SHP77 (cell line): ENCODE measurements around the gene GPER1.

Source experiments
- DNase-seq, 2 experiments: peaks; one replicate each; lab custom pipeline; 2025; lab: John Stamatoyannopoulos, UW

Gene GPER1

DNA sequence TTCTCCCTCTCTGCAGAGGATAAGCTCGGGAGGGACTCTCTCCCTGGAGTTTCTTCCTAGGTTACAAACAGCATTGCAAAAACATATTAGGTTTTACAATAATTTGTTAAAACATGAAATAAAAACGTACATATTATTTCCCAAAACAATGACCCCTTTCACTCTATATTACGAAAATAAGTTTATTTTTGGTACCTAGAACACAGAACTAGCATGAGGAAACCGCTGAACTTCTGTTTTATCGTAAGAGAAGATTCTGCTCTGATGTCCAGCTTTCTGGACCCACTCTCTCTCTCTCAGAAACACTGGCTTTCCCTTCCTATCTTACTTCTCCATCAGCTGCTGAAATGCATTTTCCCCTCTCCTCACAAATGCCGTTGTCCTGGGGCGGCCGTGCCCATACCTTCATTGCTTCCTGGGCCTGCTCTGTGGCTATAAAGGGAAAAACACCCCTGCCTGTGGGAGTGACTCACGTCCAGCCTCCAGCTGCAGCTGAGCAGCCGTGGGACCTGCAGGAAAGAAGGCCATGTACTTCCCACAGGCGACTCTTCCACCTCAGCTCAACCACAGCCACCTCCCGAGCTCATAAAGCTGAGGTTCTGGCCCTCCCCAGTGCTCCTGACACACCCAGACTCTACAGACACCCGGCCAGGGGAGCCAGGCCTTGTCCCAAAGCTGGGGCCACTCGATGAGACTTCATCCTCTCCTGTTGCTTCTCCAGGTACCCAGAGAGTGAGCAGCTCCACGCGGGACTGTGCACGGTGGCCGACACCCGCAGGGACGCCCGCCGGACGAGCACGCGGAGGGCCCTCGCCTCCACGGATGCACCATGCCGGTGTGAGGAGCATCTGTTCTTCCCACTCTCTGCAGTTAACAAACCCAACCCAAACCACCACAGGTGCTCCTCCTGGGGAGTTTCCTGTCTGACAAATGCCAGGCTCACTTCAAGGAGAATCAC, 3.1 kb downstream of the GPER1 start:
- DNase-seq: no peak

DNA sequence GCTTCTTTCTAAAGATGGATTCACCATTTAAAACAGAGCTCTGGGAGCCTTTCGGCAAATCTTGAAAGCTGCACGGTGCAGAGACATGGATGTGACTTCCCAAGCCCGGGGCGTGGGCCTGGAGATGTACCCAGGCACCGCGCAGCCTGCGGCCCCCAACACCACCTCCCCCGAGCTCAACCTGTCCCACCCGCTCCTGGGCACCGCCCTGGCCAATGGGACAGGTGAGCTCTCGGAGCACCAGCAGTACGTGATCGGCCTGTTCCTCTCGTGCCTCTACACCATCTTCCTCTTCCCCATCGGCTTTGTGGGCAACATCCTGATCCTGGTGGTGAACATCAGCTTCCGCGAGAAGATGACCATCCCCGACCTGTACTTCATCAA, 3.7 kb downstream of the GPER1 start:
- DNase-seq: no peak

DNA sequence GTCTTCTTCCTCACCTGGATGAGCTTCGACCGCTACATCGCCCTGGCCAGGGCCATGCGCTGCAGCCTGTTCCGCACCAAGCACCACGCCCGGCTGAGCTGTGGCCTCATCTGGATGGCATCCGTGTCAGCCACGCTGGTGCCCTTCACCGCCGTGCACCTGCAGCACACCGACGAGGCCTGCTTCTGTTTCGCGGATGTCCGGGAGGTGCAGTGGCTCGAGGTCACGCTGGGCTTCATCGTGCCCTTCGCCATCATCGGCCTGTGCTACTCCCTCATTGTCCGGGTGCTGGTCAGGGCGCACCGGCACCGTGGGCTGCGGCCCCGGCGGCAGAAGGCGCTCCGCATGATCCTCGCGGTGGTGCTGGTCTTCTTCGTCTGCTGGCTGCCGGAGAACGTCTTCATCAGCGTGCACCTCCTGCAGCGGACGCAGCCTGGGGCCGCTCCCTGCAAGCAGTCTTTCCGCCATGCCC, 4.3 kb downstream of the GPER1 start:
- no peak for DNase-seq

DNA sequence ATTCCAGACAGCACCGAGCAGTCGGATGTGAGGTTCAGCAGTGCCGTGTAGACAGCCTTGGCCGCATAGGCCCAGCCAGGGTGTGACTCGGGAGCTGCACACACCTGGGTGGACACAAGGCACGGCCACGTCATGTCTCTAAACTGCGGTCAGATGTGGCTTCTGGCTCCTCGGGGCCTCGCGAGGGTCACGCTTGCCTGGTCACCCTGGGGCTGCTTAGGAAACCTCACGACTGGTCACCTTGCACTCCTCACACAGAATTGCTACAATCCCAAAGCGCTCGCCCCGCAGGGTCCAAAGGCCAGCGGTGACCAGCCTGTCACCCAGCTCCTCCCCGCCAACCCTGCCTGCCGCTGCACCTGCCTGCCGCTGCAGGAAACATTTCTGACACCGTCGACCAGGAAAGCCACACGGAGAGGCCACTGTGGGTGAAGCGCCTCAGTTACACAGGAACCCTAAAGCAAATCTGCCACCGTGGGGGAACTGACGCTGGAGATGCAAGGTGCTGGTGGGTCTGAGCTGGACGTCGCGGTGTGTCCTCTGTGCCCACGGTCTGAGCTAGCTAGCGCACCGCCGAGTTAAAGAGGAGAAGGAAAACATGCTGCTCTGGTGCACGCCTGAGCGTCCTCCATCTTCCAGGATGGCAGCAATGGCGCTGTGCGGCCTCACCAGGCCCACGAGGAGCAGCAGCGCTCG, 5.0 kb downstream of the GPER1 start:
- DNase-seq: no peak

DNA sequence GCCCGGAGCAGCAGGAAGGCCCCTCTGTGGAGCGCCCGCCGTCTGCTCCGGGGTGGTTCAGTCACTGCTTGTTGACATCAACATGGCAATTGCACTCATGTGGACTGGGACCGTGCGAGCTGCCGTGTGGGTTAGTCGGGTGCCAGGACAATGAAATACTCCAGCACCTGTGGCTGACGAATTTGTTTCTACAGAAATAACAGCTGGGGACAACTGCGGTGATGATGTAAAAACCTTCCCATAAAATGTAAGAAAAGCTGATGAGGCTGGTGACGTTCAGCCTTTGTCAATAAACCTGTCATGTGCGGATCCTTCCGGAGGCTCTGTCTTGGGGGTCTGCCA, 5.6 kb downstream of the GPER1 start:
- DNase-seq: no peak

DNA sequence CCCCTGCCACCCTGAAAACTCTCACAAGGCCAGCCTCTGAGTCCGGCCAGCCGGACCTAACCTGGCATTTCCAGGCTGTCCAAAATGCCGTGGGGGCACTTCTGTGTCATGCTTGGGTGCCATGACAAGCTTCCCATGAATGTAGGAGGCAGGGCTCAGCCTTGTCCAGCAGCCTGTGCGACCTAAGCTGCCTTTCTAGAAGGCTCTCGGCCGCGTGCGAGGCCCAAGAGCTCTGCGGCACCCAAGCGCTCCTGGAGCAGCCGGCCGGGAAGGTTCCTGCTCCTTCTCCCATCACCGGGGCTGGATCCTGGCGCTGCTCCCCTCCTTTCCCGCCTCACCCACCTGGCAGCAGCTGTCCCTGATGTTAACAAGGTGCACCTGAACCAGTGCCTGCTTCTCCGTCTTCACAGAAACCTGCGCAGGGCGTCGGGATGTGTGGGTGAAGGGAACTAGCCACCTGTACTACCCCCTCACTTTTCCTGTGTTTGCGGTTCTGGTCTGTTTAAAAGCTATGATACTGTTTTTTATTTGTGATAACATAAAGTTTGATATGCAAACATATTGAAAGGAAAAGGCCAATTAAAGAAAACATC, 6.1 kb downstream of the GPER1 start:
- DNase-seq: no peak

DNA sequence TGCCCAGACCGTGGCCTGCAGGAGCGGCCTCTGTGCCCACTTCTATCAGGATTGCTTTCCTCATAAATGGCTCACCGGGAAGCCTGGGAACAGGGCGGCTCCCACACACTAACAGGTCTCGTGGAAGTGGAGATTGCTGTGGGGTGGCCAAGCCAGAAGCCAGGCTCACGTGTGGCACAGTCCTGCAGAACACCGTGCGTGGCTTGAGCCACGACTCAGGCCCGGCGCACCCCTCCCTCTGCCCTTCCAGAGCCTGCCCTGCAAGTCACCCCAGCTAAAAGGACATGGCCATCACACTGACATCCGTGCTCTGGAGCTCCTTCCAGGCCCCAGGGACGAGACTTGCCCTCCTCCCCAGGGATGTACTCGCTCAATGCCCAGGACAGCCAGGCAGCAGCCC, 7.0 kb downstream of the GPER1 start:
- DNase-seq: no peak

DNA sequence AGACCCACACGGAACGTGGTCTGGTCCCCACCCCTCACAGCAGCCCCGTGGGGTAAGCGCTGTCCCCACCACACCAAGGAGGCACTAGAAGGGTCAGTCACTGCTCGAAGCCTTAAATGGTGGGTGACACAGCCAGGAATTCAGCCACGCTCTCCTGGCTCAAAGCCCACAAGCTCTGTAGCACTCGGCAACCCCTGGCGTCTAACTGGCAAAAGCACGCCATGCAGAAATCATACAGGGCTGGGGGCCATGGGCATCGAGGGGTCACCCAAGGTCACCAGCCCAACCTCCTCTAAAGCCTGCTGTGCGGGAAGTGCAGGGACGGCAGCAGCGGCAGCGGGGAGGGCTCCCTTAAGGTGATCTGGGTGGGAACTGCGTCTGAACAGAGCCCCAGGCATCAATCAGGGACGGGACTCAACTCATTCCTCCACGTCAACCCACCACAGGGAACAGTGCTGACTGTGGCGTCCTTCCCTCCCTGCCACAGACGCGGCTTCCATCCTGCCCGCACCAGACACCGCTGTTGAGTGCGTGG, 7.8 kb downstream of the GPER1 start:
- DNase-seq: no peak

DNA sequence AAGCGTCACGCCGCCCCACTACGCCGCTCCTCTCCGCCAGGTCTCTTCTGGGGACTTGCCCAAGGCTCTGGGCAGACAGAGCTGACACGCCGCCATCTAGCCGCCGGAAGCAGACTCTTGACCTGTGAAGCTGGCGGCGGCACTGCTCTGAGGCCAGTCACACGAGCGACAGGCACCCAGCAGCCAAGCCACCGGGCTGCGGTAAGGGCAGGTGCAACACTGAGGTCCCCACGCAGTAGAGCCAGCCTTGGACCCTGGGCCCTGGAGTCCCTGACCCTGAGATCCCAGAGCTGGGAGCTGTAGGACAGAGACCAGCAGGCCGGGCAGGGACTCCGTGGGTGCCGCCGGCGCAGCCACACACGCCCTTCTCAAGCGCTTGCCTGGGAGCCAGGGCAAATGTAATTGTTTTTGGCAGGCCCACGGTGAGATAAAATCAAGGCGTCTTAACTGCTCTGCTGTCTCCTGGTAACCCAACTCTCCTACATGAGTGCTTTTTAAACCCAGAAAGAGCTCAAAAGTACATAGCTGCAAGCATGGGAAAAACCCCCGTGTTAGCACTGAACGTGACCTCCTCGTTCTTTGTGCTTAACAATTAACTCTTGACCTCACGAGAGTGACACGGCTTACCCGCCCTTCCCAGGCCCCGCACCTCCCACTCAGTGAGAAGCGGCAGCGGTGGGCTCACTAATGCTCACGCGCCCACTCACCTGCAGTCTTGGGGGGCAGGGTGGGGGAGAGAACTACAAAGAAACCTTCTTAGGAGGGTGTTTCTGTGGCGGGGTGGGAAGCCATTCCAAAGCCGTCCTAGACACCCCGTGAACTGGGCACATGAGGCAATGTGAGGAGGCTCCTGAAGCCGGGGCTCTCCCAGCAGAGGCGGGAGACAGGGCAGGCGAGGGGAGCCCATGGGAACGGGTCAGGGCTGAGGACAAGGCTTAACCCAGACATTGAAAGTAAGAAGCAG, 8.5 kb downstream of the GPER1 start:
- DNase-seq: peak in 1 of 2 experiments; percentile 40

DNA sequence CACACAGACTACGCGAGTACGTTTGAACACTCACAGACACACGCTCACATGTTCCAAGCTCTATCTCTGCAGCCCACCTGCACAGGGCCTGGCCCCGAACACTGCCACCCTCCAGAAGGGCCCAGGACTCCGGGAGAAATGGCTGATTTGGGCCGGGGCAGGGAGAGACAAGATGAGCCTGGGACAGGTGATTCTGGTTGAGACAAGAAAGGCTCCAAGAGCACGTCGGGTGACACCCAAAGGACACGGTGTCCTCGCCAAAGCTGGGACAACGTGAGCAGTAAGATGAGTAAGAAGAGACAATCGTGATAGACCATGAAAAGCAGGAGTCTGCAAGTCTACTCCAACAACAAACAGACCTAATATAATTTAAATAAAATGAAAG, 9.2 kb downstream of the GPER1 start:
- DNase-seq: no peak

DNA sequence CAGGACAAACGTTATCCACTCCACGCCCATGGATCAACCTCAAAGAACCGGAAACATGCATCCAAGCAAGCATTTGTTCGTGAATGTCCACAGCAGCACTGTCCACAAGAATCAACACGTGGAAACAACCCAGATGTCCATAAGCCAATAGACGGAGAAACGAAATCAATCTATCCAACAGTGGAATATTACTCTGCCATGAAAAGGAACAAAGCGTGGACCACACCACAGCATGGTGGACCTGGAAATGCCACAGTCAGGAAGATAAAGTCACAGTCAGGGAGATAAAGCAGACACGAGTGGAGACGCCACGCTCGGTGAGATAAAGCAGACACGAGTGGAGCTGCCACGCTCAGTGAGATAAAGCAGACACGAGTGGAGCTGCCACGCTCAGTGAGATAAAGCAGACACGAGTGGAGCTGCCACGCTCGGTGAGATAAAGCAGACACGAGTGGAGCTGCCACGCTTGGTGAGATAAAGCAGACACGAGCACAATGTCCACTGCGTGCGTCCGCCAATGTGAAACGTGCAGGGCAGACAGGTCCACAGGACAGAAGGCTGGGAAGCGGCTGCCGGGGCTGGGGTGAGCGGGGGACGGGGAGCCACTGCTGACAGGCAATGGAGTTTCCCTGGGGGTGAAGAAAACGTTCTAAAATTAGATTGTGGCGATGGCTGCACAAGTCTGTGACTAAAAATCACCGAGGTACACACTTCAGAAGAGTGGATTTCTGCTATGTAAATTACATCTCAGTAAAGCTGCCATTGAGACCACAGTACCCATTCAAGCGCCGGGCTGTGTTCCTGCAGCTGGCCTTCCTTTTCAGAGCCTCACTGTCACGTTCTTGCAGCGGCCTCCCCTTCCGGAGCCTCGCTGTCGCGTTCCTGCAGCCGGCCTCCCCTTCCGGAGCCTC, 10.6 kb downstream of the GPER1 start:
- no peak for DNase-seq

DNA sequence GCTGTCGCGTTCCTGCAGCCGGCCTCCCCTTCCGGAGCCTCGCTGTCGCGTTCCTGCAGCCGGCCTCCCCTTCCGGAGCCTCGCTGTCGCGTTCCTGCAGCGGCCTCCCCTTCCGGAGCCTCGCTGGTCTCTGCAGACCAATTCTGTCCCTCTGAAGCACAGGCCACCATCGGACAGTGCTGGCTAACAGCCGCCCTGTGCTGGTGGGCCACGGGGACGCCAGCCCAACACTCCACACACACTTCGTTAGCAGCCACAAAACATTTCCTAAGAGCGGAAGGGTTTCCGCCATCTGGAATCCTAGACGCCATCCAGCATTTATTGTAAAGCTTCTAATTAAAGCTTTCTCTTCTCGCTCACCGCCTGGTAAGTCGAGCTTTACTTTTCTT, 11.2 kb downstream of the GPER1 start:
- no peak for DNase-seq

DNA sequence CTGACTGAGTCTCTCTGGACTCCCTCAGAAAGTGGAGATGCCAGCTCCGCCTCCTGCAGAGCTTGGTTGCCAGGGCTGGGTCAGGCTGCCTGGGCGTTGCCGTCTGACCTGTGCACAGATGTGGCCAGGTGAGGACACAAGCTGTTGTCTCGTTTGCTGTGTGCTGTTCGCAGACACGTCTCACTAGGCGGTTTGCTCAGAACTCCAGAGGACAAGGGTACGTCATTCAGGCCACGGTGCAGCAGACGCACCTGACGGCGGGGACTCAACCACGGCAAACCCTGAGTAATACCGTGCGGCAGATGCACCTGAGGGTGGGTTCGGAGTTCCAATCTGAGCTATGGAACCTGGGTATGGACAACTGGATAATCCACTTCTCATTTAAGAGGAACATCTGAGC, 11.7 kb downstream of the GPER1 start:
- no peak for DNase-seq

DNA sequence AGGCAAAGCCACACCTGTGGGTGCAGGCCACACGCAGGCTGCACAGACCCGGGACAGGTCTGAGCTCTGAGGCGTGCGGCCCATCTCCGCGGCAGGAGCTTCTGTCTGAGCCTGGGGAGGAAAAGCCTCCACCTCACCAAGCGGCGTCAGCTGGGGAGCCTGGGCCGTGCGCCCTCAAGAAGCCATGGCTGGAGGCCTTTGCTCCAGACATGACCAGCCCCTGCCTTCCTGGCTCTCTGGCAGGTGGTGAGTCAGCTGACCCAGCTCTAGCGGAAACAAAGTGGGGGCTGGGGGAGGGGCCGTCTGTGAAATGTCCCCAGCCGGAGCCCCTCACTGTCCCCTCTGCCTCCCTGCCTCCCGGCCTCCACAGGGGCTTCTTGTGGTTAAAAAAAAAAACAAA, 12.5 kb downstream of the GPER1 start:
- DNase-seq: peak; percentile 51 to 70

DNA sequence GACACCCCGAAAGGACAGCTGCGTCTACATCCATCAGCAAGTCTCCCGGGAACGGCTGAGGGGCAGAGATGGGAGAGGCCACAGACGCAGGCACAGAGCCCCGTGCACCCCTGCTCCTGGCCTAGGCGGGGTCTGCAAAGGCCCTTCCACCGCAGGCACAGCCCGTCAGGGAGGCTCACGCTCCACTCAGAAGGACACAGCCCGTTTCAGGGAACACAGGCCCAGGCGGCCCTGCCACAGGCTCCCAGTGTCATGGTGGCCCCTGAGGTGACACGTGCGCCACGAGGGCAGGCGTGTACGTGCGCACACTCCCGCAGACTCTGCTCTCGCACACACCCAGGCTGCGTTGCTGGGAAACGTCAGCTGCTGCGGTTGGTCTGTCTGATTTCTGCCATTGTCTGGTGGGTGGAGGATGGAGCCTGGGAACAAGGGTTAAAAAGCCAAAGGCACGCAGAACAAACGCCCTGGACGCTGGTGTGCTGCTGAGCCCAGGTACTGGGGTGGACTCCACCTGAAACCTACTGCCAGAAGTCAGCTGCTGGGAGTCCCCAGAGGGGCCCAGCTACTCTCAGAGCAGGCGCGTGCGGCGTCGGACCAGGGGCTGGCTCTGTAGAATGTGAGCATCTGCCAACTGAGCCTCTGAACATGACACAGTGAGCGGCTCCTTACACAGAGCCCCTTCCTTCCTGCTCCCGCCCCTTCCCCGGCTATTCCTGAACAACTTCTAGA, 13.1 kb downstream of the GPER1 start:
- DNase-seq: peak; percentile 51 to 72

DNA sequence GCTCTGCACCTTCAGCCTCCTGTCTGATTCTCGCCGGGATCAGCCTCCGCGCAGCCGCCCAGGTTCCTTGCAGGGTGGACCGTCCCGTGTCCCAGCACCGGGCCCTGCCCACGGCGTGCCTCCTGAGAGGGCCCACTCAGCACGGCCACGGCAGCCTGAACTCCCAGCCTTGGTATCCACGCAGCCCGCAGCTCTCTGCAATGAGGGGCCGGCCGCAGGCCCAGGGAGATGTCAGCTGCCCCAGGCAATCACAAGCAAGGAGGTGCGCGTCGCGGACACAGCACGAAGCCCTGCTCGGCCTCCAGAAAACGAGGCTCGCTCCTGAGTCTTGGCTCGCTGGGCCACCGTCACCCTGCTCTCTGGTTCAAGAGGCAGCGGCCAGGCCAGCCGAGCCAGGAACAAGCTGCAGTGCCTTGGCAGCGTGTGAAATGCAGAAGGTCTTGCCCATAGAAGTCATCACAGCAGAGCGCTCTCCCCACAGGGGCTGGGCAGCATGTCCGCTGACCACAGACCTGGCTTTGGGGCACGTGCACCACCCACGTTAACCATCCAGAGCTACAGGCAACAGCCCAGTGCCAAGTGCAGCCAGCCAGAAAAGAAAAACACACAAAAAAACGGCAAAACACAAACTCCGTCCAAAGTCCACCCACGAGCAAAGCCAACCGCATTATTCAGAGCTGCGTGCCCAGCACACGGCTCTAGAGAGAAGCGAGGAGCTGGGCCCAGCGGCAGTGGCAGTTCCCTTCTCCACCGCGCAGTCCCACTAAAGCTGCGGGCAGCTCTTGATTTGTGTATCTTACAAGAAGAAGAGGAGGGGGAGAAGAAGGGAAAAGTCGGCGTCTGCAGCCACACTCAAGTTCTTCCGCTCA, 13.9 kb downstream of the GPER1 start:
- DNase-seq: no peak

DNA sequence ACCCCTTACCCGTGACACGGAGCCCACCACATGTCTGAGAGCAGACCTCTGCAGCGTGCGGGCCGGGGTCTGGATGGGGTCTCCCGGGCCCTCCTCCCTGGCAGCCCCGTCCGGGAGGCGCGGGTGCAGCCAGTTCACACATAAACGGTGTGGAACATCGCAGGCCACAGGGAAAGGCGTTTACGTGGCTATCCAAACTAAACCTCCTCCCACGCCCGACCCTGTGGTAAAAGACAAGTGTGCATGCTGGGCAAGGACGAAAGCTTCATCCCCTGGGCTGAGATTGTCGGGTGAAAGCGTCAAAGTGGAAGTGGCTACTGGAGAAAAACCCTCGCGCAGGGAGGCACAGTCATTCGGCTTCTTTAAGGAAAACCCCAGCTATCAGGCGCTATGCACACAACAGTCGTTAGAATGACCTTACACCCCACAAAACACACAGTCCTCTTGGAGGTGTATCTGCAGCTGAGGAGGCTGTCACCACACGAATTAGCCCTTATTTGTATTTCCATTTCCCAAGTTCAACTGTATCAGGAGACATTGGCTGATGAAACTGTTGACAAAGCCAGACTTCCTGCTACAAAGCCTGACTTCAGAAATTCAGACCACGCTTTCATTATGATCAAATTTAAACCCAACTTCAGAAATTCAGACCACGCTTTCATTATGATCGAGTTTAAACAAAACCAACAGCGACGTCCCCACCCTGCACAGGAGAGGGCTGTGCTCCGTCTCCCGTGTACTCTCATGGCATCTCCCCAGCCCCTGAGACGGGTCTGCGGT, 15.3 kb downstream of the GPER1 start:
- DNase-seq: no peak
